HepG2 (cell line): ENCODE measurements around the gene PHF23. TPM values are rescaled to one million over a fixed set of nuclear protein-coding genes. Genes with fewer than 3 reads are reported as not detected.

Source experiments
- ATM ChIP-seq: fragments of 450-650 bp; IDR thresholded peaks from 2 replicates; pipeline ENCODE4 v1.7.1; 2017; ENCODE audit warnings: mild to moderate bottlenecking, borderline replicate concordance
- BRCA1 ChIP-seq: sonication (generic); formaldehyde crosslinking; IDR thresholded peaks from 2 replicates; pipeline ENCODE4 v1.4.0; 2020; ENCODE audit warnings: missing genetic modification reagents
- CBFB ChIP-seq: sonication (generic); formaldehyde crosslinking; IDR thresholded peaks from 2 replicates; pipeline ENCODE4 v1.4.0; 2020; ENCODE audit warnings: missing genetic modification reagents
- ESRRA ChIP-seq: sonication (generic); formaldehyde crosslinking; IDR thresholded peaks from 2 replicates; pipeline ENCODE4 v1.5.1; 2020; ENCODE audit warnings: mild to moderate bottlenecking, low read depth, missing genetic modification reagents
- FLYWCH1 ChIP-seq: sonication (generic); formaldehyde crosslinking; IDR thresholded peaks from 2 replicates; pipeline ENCODE4 v1.8.1; 2023; ENCODE audit warnings: mild to moderate bottlenecking, missing genetic modification reagents
- GTF3A ChIP-seq: sonication (generic); formaldehyde crosslinking; conservative IDR thresholded peaks from 2 replicates; pipeline ENCODE4 v1.4.0; 2020; ENCODE audit warnings: mild to moderate bottlenecking, missing genetic modification reagents
- IKZF1 ChIP-seq: fragments of 450-650 bp; IDR thresholded peaks from 2 replicates; pipeline ENCODE4 v1.7.1; 2016
- RBFOX2 ChIP-seq: fragments of 200-400 bp; formaldehyde crosslinking; IDR thresholded peaks from 2 replicates; pipeline ENCODE4 v1.6.1; 2017; ENCODE audit warnings: low read depth, mild to moderate bottlenecking, low read length
- TBL1XR1 ChIP-seq: fragments of 150-350 bp; IDR thresholded peaks from 2 replicates; pipeline ENCODE4 v1.6.1; 2014; ENCODE audit warnings: borderline replicate concordance, low read length; ENCODE audit not compliant: partially characterized antibody
- ZEB1 ChIP-seq: IDR thresholded peaks from 2 replicates; pipeline ENCODE4 v1.6.1; 2012; ENCODE audit warnings: mild to moderate bottlenecking, low read depth, inconsistent platforms; ENCODE audit not compliant: insufficient replicate concordance
- ZNF124 ChIP-seq: sonication (generic); formaldehyde crosslinking; IDR thresholded peaks from 2 replicates; pipeline ENCODE4 v1.4.0; 2020; ENCODE audit warnings: missing genetic modification reagents
- ZNF136 ChIP-seq: sonication (generic); formaldehyde crosslinking; IDR thresholded peaks from 2 replicates; pipeline ENCODE4 v1.8.1; 2022; ENCODE audit warnings: low read depth, mild to moderate bottlenecking, moderate library complexity, missing genetic modification reagents
- ZNF350 ChIP-seq: sonication (generic); formaldehyde crosslinking; IDR thresholded peaks from 2 replicates; pipeline ENCODE4 v1.4.0; 2020; ENCODE audit warnings: mild to moderate bottlenecking, low read depth, missing genetic modification reagents, borderline replicate concordance
- ZNF382 ChIP-seq: sonication (generic); formaldehyde crosslinking; IDR thresholded peaks from 2 replicates; pipeline ENCODE4 v1.5.0; 2020; ENCODE audit warnings: missing genetic modification reagents, mild to moderate bottlenecking, borderline replicate concordance
- ZNF451 ChIP-seq: sonication (generic); formaldehyde crosslinking; IDR thresholded peaks from 2 replicates; pipeline ENCODE4 v1.5.0; 2020; ENCODE audit warnings: mild to moderate bottlenecking, missing genetic modification reagents
- ZNF563 ChIP-seq: sonication (generic); formaldehyde crosslinking; IDR thresholded peaks from 2 replicates; pipeline ENCODE4 v1.8.0; 2022; ENCODE audit warnings: mild to moderate bottlenecking, moderate library complexity, missing genetic modification reagents
- ZNF75D ChIP-seq: sonication (generic); formaldehyde crosslinking; IDR thresholded peaks from 2 replicates; pipeline ENCODE4 v1.8.1; 2023; ENCODE audit warnings: missing genetic modification reagents, mild to moderate bottlenecking, borderline replicate concordance
- ZNF850 ChIP-seq: sonication (generic); formaldehyde crosslinking; conservative IDR thresholded peaks from 2 replicates; pipeline ENCODE4 v1.9.0; 2021; ENCODE audit warnings: mild to moderate bottlenecking, missing genetic modification reagents
- polyA plus RNA-seq, 8 experiments: library from polyadenylated mRNA; depleted of rRNA in 3 of 8; stranded (reverse) in 7 of 8; unstranded in 1 of 8; fragments of >200 nt; fragmentation: Illumina TruSeq in 4 of 8; extraction: Trizol in 4 of 8; gene quantifications; 2 replicates each; pipeline versions ENCODE4 v1.2.1 to v1.2.3, GENCODE V29; 2011 to 2016; ENCODE audit warnings: low read depth in 4 of 8, missing spikeins in 1 of 8, mixed read lengths in 1 of 8; ENCODE audit not compliant: insufficient read depth in 1 of 8
- total RNA-seq, 5 experiments: library from RNA; depleted of rRNA; stranded (reverse); fragments of >200 nt; fragmentation: Illumina TruSeq; extraction: Trizol; gene quantifications; 2 replicates each; pipeline ENCODE4 v1.2.3, GENCODE V29; 2016; ENCODE audit warnings: low read depth in 1 of 5
- TF ChIP-seq, protein P1 (sequence below): IDR thresholded peaks from 2 replicates; pipeline ENCODE4 v1.6.1; 2016; ENCODE audit warnings: low read depth
- TF ChIP-seq, protein P2 (sequence below): sonication (generic); formaldehyde crosslinking; IDR thresholded peaks from 2 replicates; pipeline ENCODE4 v1.4.0; 2020; ENCODE audit warnings: missing genetic modification reagents, borderline replicate concordance
- TF ChIP-seq, protein P3 (sequence below): IDR thresholded peaks from 2 replicates; pipeline ENCODE4 v1.4.0; 2020; ENCODE audit warnings: mild to moderate bottlenecking, missing genetic modification reagents
- TF ChIP-seq, protein P4 (sequence below): IDR thresholded peaks from 2 replicates; pipeline ENCODE4 v1.6.1; 2016; ENCODE audit warnings: missing compliant biosample characterization, missing genetic modification reagents, borderline replicate concordance

PHF23 gene
- total and polyA plus RNA-seq, 2 of the 13 experiments (the other 11 are each of a cell fraction or from before 2014, with no cell fraction given): 27.6 to 33.2 TPM

DNA sequence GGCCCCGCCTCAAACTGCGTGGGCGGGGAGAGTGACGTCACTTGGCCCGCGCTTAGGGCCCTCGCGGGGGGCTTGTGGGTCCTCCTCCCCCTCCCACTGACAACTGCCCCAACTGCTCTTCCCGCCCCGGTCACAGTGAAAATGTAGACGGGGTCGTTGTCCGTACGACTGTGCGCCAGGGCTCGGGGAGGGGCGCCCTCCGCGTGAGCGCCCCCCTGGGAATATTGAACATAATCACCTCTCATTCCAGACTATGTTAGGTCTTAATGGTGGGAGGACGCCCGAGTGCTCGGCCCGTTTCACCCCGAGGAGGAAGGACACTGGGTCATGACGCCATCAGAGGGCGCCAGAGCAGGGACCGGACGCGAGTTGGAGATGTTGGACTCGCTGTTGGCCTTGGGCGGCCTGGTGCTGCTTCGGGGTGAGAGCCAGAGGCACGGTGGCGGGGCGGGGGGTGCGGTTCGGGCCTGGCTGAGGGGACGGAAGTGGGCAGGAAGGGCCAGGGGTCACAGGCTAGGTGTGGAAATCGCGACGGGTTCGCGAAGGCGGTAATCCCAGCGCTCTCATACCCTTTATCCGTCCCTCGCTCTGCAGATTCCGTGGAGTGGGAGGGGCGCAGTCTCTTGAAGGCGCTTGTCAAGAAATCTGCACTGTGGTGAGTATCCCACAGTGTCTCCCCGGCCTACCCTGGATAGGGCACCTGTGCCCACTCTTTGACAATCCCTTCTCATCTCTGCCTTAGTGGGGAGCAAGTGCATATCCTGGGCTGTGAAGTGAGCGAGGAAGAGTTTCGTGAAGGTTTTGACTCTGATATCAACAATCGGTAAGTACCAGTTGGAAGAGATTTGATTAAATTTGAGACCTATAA, 13.2 kb upstream of the PHF23 start, which contains the start of gene ELP5 (continued):
- TF ChIP-seq CBFB (CRISPR knock-in tag): peak; percentile 47; the same call in 1 of the 2 replicates
- peak; percentile 95 for TF ChIP-seq ZNF350 (CRISPR knock-in tag)
- TF ChIP-seq ZNF136 (CRISPR knock-in tag): 0 out of 2 replicates have a peak, but pooled peaks have one; percentile 17
- TF ChIP-seq RBFOX2: peak; percentile 88
- no peak for TF ChIP-seq BRCA1 (CRISPR knock-in tag)
- no peak for TF ChIP-seq ZNF382 (CRISPR knock-in tag)
- TF ChIP-seq IKZF1: no peak
- peak; percentile 57 for TF ChIP-seq ZNF563 (CRISPR knock-in tag)
- no peak for TF ChIP-seq ZNF75D (CRISPR knock-in tag)
- TF ChIP-seq, protein P1, sequence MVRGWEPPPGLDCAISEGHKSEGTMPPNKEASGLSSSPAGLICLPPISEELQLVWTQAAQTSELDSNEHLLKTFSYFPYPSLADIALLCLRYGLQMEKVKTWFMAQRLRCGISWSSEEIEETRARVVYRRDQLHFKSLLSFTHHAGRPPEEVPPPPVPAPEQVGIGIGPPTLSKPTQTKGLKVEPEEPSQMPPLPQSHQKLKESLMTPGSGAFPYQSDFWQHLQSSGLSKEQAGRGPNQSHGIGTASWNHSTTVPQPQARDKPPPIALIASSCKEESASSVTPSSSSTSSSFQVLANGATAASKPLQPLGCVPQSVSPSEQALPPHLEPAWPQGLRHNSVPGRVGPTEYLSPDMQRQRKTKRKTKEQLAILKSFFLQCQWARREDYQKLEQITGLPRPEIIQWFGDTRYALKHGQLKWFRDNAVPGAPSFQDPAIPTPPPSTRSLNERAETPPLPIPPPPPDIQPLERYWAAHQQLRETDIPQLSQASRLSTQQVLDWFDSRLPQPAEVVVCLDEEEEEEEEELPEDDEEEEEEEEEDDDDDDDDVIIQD (CRISPR knock-in tag): 0 out of 2 replicates have a peak, but pooled peaks have one; percentile 11
- TF ChIP-seq, protein P2, sequence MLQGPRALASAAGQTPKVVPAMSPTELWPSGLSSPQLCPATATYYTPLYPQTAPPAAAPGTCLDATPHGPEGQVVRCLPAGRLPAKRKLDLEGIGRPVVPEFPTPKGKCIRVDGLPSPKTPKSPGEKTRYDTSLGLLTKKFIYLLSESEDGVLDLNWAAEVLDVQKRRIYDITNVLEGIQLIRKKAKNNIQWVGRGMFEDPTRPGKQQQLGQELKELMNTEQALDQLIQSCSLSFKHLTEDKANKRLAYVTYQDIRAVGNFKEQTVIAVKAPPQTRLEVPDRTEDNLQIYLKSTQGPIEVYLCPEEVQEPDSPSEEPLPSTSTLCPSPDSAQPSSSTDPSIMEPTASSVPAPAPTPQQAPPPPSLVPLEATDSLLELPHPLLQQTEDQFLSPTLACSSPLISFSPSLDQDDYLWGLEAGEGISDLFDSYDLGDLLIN: 0 out of 2 replicates have a peak, but pooled peaks have one; percentile 25
- TF ChIP-seq ZEB1: peak; percentile 42
- no peak for TF ChIP-seq ZNF451
- TF ChIP-seq, protein P3, sequence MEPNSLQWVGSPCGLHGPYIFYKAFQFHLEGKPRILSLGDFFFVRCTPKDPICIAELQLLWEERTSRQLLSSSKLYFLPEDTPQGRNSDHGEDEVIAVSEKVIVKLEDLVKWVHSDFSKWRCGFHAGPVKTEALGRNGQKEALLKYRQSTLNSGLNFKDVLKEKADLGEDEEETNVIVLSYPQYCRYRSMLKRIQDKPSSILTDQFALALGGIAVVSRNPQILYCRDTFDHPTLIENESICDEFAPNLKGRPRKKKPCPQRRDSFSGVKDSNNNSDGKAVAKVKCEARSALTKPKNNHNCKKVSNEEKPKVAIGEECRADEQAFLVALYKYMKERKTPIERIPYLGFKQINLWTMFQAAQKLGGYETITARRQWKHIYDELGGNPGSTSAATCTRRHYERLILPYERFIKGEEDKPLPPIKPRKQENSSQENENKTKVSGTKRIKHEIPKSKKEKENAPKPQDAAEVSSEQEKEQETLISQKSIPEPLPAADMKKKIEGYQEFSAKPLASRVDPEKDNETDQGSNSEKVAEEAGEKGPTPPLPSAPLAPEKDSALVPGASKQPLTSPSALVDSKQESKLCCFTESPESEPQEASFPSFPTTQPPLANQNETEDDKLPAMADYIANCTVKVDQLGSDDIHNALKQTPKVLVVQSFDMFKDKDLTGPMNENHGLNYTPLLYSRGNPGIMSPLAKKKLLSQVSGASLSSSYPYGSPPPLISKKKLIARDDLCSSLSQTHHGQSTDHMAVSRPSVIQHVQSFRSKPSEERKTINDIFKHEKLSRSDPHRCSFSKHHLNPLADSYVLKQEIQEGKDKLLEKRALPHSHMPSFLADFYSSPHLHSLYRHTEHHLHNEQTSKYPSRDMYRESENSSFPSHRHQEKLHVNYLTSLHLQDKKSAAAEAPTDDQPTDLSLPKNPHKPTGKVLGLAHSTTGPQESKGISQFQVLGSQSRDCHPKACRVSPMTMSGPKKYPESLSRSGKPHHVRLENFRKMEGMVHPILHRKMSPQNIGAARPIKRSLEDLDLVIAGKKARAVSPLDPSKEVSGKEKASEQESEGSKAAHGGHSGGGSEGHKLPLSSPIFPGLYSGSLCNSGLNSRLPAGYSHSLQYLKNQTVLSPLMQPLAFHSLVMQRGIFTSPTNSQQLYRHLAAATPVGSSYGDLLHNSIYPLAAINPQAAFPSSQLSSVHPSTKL (CRISPR knock-in tag): peak; percentile 54; the same call in 1 of the 2 replicates
- TF ChIP-seq, protein P4, sequence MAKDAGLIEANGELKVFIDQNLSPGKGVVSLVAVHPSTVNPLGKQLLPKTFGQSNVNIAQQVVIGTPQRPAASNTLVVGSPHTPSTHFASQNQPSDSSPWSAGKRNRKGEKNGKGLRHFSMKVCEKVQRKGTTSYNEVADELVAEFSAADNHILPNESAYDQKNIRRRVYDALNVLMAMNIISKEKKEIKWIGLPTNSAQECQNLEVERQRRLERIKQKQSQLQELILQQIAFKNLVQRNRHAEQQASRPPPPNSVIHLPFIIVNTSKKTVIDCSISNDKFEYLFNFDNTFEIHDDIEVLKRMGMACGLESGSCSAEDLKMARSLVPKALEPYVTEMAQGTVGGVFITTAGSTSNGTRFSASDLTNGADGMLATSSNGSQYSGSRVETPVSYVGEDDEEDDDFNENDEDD (CRISPR knock-in tag): no peak; the same call in 1 of the 2 replicates
- no peak for TF ChIP-seq FLYWCH1 (CRISPR knock-in tag)
- TF ChIP-seq GTF3A (CRISPR knock-in tag): no peak
- TF ChIP-seq ATM: no peak
- no peak for TF ChIP-seq ZNF850
- peak; percentile 88 for TF ChIP-seq ESRRA
- TF ChIP-seq TBL1XR1: peak; percentile 28
- no peak for TF ChIP-seq ZNF124
